Measurements from ENCODE around the gene ZNF699.
"Not testable (repeated sequence)": the region's sequence is repeated elsewhere in the genome, so short reads cannot be mapped to it uniquely, and the experiment has no call there.

The ZNF699 gene

DNA sequence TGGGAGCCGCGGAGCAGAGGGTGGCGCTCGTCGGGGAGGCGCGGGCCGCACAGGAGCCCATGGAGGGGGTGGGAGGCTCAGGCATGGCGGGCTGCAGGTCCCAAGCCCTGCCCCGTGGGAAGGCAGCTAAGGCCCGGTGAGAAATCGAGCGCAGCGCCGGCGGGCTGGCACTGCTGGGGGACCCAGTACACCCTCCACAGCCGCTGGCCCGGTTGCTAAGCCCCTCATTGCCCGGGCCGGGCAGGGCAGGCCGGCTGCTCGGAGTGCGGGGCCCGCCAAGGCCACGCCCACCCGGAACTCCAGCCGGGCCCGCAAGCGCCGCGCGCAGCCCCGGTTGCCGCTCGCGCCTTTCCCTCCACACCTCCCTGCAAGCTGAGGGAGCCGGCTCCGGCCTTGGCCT lies 26.2 kb downstream of the ZNF699 start:
- not testable (repeated sequence) for DNase-seq (ENCODE audit: low spot score)

DNA sequence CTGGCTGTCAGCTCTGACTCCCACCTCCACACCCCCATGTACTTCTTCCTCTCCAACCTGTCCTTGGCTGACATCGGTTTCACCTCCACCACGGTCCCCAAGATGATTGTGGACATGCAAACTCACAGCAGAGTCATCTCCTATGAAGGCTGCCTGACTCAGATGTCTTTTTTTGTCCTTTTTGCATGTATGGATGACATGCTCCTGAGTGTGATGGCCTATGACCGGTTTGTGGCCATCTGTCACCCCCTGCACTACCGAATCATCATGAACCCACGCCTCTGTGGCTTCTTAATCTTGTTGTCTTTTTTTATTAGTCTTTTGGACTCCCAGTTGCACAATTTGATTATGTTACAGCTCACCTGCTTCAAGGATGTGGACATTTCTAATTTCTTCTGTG lies 58.4 kb downstream of the ZNF699 start:
- no peak for DNase-seq (ENCODE audit: low spot score)

DNA sequence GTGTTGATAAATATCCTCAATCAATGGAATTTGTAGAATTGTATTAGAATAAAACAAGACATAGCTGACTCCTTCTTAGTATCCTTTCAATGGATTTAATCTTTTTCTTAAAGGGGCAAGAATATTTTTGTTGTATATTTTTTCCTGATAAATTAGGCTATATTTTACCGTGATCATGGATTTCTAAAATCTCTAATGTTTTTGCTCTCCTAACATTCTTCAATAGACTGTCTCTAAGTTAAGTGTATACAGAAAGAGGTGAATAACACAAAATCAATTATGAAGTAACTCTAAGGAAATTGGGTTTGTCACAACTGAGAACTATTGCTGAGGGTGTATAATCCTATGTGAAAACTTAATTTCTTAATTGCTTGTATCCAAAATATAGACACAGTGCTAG lies 59.0 kb downstream of the ZNF699 start, which contains the start of gene OR7E24:
Gene OR7E24, plus strand, starts transcription at position 301 of the 400 bp plus-strand sequence. CDS start 114 bp downstream, outside the sequence.
- no peak for DNase-seq (ENCODE audit: low spot score)

Data from germinal center (tissue), 1 donor.